Endothelial cell of umbilical vein (primary cell): Measurements from ENCODE around the gene FCN1. TPM values are rescaled to one million over a fixed set of nuclear protein-coding genes. Genes with fewer than 3 reads are reported as not detected.

ENCODE experiments used
- BruUV-seq: library from RNA; stranded (reverse); fragments of 400-500 nt; replicated peaks from 2 replicates; lab custom pipeline; 2021; lab: Mats Ljungman, UMichigan
- CTCF ChIA-PET: fragments of 300-600, 350-600 bp; sonication (Branson Sonifier 250); formaldehyde crosslinking; loops from one replicate; lab custom pipeline; 2021; ENCODE audit warnings: antibody characterized with exemption, inconsistent platforms; lab: Charles Lee
- POLR2A ChIA-PET: fragments of 300-600, 350-600 bp; sonication (Branson Sonifier 250); formaldehyde crosslinking; loops from one replicate; lab custom pipeline; 2021; ENCODE audit warnings: antibody characterized with exemption, inconsistent platforms; lab: Charles Lee
- DNase-seq: peaks from one replicate; pipeline ENCODE4 v3.0.0-alpha.2; 2011; ENCODE audit warnings: low read depth, low spot score
- FAIRE-seq: peaks from 2 replicates; lab custom pipeline; 2011; peaks lifted over from hg19 to GRCh38; lab: Jason Lieb, UNC
- H2AFZ ChIP-seq: 2 replicates; pipeline ENCODE4 v1.6.0; 2012; ENCODE audit warnings: low read depth, low read length, control low read depth, inconsistent platforms
- H3K27ac ChIP-seq: 2 replicates; pipeline ENCODE4 v1.5.1; 2011; ENCODE audit warnings: low read depth, mild to moderate bottlenecking, control low read depth, low read length, moderate library complexity; ENCODE audit not compliant: insufficient read depth
- H3K27me3 ChIP-seq, 2 experiments: 2 replicates each; pipeline versions ENCODE4 v1.6.0 to v1.6.1; 2011; ENCODE audit warnings: low read length in 2 of 2, mixed read lengths in 1 of 2; ENCODE audit not compliant: control insufficient read depth in 2 of 2, insufficient read depth in 2 of 2
- H3K36me3 ChIP-seq, 2 experiments: 2 replicates in 1 of 2; 3 replicates in 1 of 2; pipeline ENCODE4 v1.5.1; 2011; ENCODE audit warnings: low read length in 2 of 2, mild to moderate bottlenecking in 1 of 2, moderate library complexity in 1 of 2; ENCODE audit not compliant: control insufficient read depth in 2 of 2, insufficient read depth in 2 of 2; ENCODE audit errors: extremely low read depth in 1 of 2
- H3K4me1 ChIP-seq: 3 replicates; pipeline ENCODE4 v1.5.1; 2011; ENCODE audit warnings: mild to moderate bottlenecking, low read length; ENCODE audit not compliant: control insufficient read depth, insufficient read depth; ENCODE audit errors: extremely low read depth
- H3K4me2 ChIP-seq: 2 replicates; pipeline ENCODE4 v1.6.1; 2011; ENCODE audit warnings: low read length, control low read depth, mixed read lengths; ENCODE audit not compliant: insufficient read depth
- H3K4me3 ChIP-seq, 3 experiments: fragments of 200-600 bp in 1 of 3; sonication (generic), shearing (Covaris generic) in 1 of 3; replicated peaks in 1 of 3; 2 replicates each; pipeline ENCODE4 v1.5.1; 2011 to 2016; ENCODE audit warnings: control low read depth in 3 of 3, low read length in 3 of 3, mild to moderate bottlenecking in 2 of 3, inconsistent platforms in 1 of 3, low read depth in 1 of 3, moderate library complexity in 1 of 3; ENCODE audit not compliant: insufficient read depth in 1 of 3
- H3K79me2 ChIP-seq: 2 replicates; pipeline ENCODE4 v1.6.0; 2012; ENCODE audit warnings: low read length, inconsistent platforms; ENCODE audit not compliant: control insufficient read depth, insufficient read depth
- H3K9ac ChIP-seq: replicated peaks from 2 replicates; pipeline ENCODE3; 2011; ENCODE audit warnings: low read length, control low read depth; ENCODE audit not compliant: insufficient read depth; ENCODE audit errors: extremely low read depth
- H3K9me1 ChIP-seq: replicated peaks from 3 replicates; pipeline ENCODE4 v1.6.0; 2011; ENCODE audit warnings: mild to moderate bottlenecking, low read length; ENCODE audit not compliant: control insufficient read depth, insufficient read depth; ENCODE audit errors: extremely low read depth
- H3K9me3 ChIP-seq: replicated peaks from 2 replicates; pipeline ENCODE4 v1.5.1; 2012; ENCODE audit warnings: low read length, inconsistent platforms; ENCODE audit not compliant: control insufficient read depth, insufficient read depth
- H4K20me1 ChIP-seq: replicated peaks from 2 replicates; pipeline ENCODE3; 2011; ENCODE audit warnings: mild to moderate bottlenecking, low read length; ENCODE audit not compliant: control insufficient read depth, insufficient read depth; ENCODE audit errors: extremely low read depth
- EZH2 ChIP-seq: IDR thresholded peaks from 2 replicates; pipeline ENCODE4 v1.6.1; 2012; ENCODE audit warnings: borderline replicate concordance, low read depth, mild to moderate bottlenecking, moderate library complexity, low read length, inconsistent platforms; ENCODE audit not compliant: severe bottlenecking
- FOS ChIP-seq: IDR thresholded peaks from 2 replicates; pipeline ENCODE4 v1.6.1; 2011; ENCODE audit warnings: mild to moderate bottlenecking, low read length, moderate library complexity, borderline replicate concordance; ENCODE audit not compliant: insufficient read depth
- GATA2 ChIP-seq: IDR thresholded peaks from 2 replicates; pipeline ENCODE4 v1.7.0; 2011; ENCODE audit warnings: low read depth, mild to moderate bottlenecking, moderate library complexity, mixed read lengths, low read length; ENCODE audit not compliant: insufficient read length, insufficient read depth
- JUN ChIP-seq: IDR thresholded peaks from 2 replicates; pipeline ENCODE4 v1.6.1; 2011; ENCODE audit warnings: borderline replicate concordance, low read depth; ENCODE audit not compliant: insufficient read length, insufficient read depth
- MYC ChIP-seq: IDR thresholded peaks from one replicate; pipeline ENCODE4 v1.6.1; 2011; ENCODE audit warnings: mild to moderate bottlenecking, low read depth, low read length
- POLR2A ChIP-seq: IDR thresholded peaks from 2 replicates; pipeline ENCODE4 v1.6.1; 2012; ENCODE audit warnings: low read depth, mild to moderate bottlenecking, control low read depth, low read length
- POLR2AphosphoS5 ChIP-seq: IDR thresholded peaks from 2 replicates; pipeline ENCODE4 v1.6.1; 2012; ENCODE audit warnings: low read depth, mild to moderate bottlenecking, control low read depth, low read length, moderate library complexity; ENCODE audit not compliant: insufficient read depth
- dilution Hi-C: fragments of 300-500 bp; cut with MboI; formaldehyde crosslinking; loops from one replicate; pipeline ENCODE4 v1.15.0; 2019; ENCODE audit warnings: low sequenced_read_pairs; ENCODE audit not compliant: extremely low pct_ligation_motif_present
- intact Hi-C: fragments of 100-400 bp; cut with micrococcal nuclease; formaldehyde crosslinking; loops from one replicate; pipeline ENCODE4 v1.10.0; 2022
- polyA plus RNA-seq, 4 experiments: library from polyadenylated mRNA; depleted of rRNA in 3 of 4; stranded (reverse) in 3 of 4; unstranded in 1 of 4; fragments of >200 nt; gene quantifications; 2 replicates each; pipeline versions ENCODE4 v1.2.1 to v1.2.3, GENCODE V29; 2011 to 2012; ENCODE audit warnings: missing spikeins in 1 of 4
- total RNA-seq: library from RNA; stranded (reverse); gene quantifications from 2 replicates; pipeline ENCODE4 v1.2.3, GENCODE V29; 2021
- TF ChIP-seq, protein P1 (sequence below): IDR thresholded peaks from 2 replicates; pipeline ENCODE4 v1.6.1; 2011; ENCODE audit not compliant: insufficient read depth, insufficient read length
- TF ChIP-seq, protein P2 (sequence below), 2 donors: IDR thresholded peaks; 1 replicate in 1 of 2; 2 replicates in 1 of 2; pipeline ENCODE4 v1.5.1; 2011; ENCODE audit warnings: low read length in 2 of 2, mild to moderate bottlenecking in 2 of 2, moderate library complexity in 2 of 2, control low read depth in 1 of 2, inconsistent platforms in 1 of 2, low read depth in 1 of 2; ENCODE audit not compliant: insufficient read depth in 1 of 2; ENCODE audit errors: extremely low read depth in 1 of 2

Gene FCN1
- total and polyA plus RNA-seq, 2 donors (not counting 3 experiments of a cell fraction or from before 2014, with no cell fraction given) = not detected

DNA sequence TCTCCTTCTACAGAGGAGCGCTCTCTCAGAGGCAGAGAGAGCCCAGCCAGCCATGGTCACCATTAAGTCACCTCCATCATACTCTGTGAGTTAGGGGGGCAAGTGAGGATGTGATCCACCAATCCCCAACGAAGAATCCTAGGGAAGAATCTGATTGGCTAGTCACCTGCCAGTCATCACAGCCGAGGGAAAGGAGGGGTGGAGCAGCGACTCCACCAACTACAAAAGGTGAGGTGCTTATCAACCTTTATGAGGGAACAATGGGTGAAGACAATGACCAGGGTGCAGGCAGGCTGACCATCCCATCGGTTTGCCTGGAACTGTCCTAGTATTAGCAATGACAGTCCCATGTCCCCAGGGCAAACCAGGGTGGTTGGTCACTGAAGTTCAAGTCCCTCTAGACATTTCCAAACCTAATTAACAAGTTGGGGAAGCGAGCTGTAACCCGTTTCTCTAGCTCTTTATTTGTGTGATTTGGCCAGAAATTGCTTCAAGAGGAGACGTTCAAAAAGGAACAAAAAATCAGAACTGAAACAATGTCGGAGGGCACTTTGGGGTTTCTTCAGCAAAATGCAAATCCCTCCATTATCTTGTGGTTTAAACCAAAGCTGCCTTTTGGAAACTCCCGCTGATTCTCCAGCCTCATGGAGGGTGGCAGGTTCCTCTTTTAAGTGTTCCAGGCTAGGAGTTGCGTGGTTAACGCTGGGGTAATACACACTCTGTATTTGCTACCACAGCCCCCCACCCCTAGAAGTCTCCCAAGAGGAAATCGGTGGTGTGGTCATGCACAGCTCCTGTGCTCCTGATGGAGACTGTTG lies 18.8 kb upstream of the FCN1 start:
- ChIA-PET CTCF (no interaction called here), POLR2A (no interaction called here)
- FAIRE-seq (no peak), DNase-seq (no peak)
- no peak for TF ChIP-seq MYC
- TF ChIP-seq JUN = no peak
- no peak for TF ChIP-seq FOS
- intact Hi-C loops (no loop called here), dilution Hi-C loops (no loop called here)
- no TSS peak for BruUV-seq
- Histone ChIP-seq H3K27me3 (no peaks in the 10 kb centered on the region), H3K9me3 (no peaks in the 10 kb centered on the region), H2AFZ (no peak overlapping the region), H3K9ac (no peak overlapping the region), H3K36me3 (no peaks in the 10 kb centered on the region), H3K27ac (no peak overlapping the region), H3K9me1 (no peaks in the 10 kb centered on the region), H3K4me2 (no peak overlapping the region), H3K4me1 (no peaks in the 10 kb centered on the region), H3K4me3 (no peak overlapping the region), H4K20me1 (no peaks in the 10 kb centered on the region), H3K79me2 (no peaks in the 10 kb centered on the region)

DNA sequence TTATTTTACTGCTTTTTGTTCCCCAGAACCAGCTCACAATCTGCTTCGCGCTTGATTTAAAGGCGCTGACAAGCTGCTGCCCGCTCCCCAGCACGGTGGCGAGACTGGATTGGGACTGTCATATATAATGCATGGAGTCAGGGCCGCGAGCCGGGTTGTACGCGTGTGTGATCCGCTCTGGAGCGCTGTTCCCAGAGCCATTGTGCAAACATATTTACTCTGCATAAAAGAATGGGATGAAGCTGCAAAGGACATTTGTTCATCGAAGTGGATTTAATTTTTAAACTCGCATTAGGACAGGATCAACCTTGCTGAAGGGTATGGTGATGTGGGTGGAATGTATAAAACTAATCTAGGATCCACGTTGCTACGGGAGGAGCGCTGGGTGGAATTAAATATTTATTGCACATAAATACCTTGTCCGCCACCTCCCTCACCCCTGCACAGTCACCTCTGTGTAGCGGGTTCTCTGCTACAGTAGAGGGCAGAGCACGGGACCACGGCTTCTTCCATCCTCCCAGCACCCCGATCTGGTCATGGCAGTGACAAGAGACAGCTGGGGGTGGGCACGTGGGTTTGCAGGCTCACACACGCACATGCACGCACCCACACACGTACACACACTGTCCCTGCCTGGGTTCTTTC lies 18.1 kb upstream of the FCN1 start:
- no peaks in the 10 kb centered on the region for H3K9me1 ChIP-seq
- H3K4me2 ChIP-seq = no peak overlapping the region
- no peak overlapping the region for H3K27ac ChIP-seq
- TF ChIP-seq POLR2AphosphoS5 (no peak), POLR2A (no peak), EZH2 (no peak), GATA2 (no peak), JUN (no peak), FOS (no peak), MYC (no peak)
- TF ChIP-seq, protein P1, sequence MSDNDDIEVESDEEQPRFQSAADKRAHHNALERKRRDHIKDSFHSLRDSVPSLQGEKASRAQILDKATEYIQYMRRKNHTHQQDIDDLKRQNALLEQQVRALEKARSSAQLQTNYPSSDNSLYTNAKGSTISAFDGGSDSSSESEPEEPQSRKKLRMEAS = no peak
- TF ChIP-seq, protein P2, sequence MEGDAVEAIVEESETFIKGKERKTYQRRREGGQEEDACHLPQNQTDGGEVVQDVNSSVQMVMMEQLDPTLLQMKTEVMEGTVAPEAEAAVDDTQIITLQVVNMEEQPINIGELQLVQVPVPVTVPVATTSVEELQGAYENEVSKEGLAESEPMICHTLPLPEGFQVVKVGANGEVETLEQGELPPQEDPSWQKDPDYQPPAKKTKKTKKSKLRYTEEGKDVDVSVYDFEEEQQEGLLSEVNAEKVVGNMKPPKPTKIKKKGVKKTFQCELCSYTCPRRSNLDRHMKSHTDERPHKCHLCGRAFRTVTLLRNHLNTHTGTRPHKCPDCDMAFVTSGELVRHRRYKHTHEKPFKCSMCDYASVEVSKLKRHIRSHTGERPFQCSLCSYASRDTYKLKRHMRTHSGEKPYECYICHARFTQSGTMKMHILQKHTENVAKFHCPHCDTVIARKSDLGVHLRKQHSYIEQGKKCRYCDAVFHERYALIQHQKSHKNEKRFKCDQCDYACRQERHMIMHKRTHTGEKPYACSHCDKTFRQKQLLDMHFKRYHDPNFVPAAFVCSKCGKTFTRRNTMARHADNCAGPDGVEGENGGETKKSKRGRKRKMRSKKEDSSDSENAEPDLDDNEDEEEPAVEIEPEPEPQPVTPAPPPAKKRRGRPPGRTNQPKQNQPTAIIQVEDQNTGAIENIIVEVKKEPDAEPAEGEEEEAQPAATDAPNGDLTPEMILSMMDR (IDR thresholded peaks at IDR 0.05; ENCODE audit: extremely low read depth in 1 of 2, insufficient read depth in 1 of 2, low read depth in 1 of 2, low read length in 2 of 2) = no peak
- H4K20me1 ChIP-seq = no peaks in the 10 kb centered on the region
- no peak overlapping the region for H3K4me3 ChIP-seq
- POLR2A ChIA-PET = no interaction called here
- no peaks in the 10 kb centered on the region for H3K36me3 ChIP-seq
- H2AFZ ChIP-seq = no peak overlapping the region
- DNase-seq = no peak
- BruUV-seq = no TSS peak
- H3K9me3 ChIP-seq = no peaks in the 10 kb centered on the region
- intact Hi-C loops (no loop called here), dilution Hi-C loops (no loop called here)
- no peaks in the 10 kb centered on the region for H3K79me2 ChIP-seq
- no peak for FAIRE-seq
- no peaks in the 10 kb centered on the region for H3K4me1 ChIP-seq
- no peaks in the 10 kb centered on the region for H3K27me3 ChIP-seq
- CTCF ChIA-PET = no interaction called here
- no peak overlapping the region for H3K9ac ChIP-seq
